H9 (cell line): ENCODE data around the gene PARD3. TPM values are rescaled to one million over a fixed set of nuclear protein-coding genes. Genes with fewer than 3 reads are reported as not detected.

Experiments used
- DNase-seq: peaks from one replicate; pipeline ENCODE4 v3.0.0-alpha.2; 2017
- H2AFZ ChIP-seq: one replicate; pipeline ENCODE4 v1.6.1; 2013; ENCODE audit warnings: mild to moderate bottlenecking, low read length, control low read depth, moderate library complexity
- H2AK5ac ChIP-seq: 2 replicates; pipeline ENCODE4 v1.6.1; 2013; ENCODE audit warnings: low read length, control low read depth, mixed read lengths; ENCODE audit not compliant: insufficient read length
- H2BK120ac ChIP-seq: one replicate; pipeline ENCODE4 v1.6.1; 2013; ENCODE audit warnings: low read depth, mild to moderate bottlenecking, low read length, control low read depth, inconsistent platforms; ENCODE audit not compliant: poor library complexity, severe bottlenecking
- H2BK12ac ChIP-seq: 2 replicates; pipeline ENCODE4 v1.6.1; 2013; ENCODE audit warnings: low read length, control low read depth, mixed read lengths, low read depth; ENCODE audit not compliant: insufficient read length
- H2BK15ac ChIP-seq: 2 replicates; pipeline ENCODE4 v1.6.1; 2013; ENCODE audit warnings: low read depth, low read length, control low read depth
- H2BK20ac ChIP-seq: one replicate; pipeline ENCODE4 v1.6.1; 2013; ENCODE audit warnings: low read depth, mild to moderate bottlenecking, low read length, control low read depth, inconsistent platforms; ENCODE audit not compliant: poor library complexity, severe bottlenecking
- H2BK5ac ChIP-seq: 2 replicates; pipeline ENCODE4 v1.6.1; 2013; ENCODE audit warnings: low read length, control low read depth, mixed read lengths; ENCODE audit not compliant: insufficient read length
- H3K14ac ChIP-seq: 2 replicates; pipeline ENCODE4 v1.6.1; 2013; ENCODE audit warnings: low read length, control low read depth; ENCODE audit not compliant: insufficient read depth
- H3K18ac ChIP-seq: 2 replicates; pipeline ENCODE4 v1.6.1; 2013; ENCODE audit warnings: low read depth, mild to moderate bottlenecking, mixed read lengths, low read length, control low read depth; ENCODE audit not compliant: insufficient read length
- H3K23ac ChIP-seq: 2 replicates; pipeline ENCODE4 v1.6.1; 2013; ENCODE audit warnings: low read length, control low read depth, mixed read lengths, low read depth; ENCODE audit not compliant: insufficient read length
- H3K23me2 ChIP-seq: 2 replicates; pipeline ENCODE4 v1.6.1; 2013; ENCODE audit warnings: low read depth, mild to moderate bottlenecking, mixed read lengths, low read length, control low read depth; ENCODE audit not compliant: insufficient read length, poor library complexity, severe bottlenecking
- H3K27ac ChIP-seq: 2 replicates; pipeline ENCODE4 v1.5.1; 2013; ENCODE audit warnings: low read length, control low read depth, mixed read lengths, low read depth; ENCODE audit not compliant: insufficient read length
- H3K27me3 ChIP-seq: 2 replicates; pipeline ENCODE4 v1.6.1; 2013; ENCODE audit warnings: low read length, control low read depth, inconsistent platforms; ENCODE audit not compliant: insufficient read depth
- H3K4ac ChIP-seq: 2 replicates; pipeline ENCODE4 v1.6.1; 2013; ENCODE audit warnings: low read depth, mild to moderate bottlenecking, control low read depth, inconsistent platforms, low read length, moderate library complexity
- H3K4me1 ChIP-seq: 2 replicates; pipeline ENCODE4 v1.6.1; 2013; ENCODE audit warnings: low read length, control low read depth, inconsistent platforms; ENCODE audit not compliant: insufficient read depth
- H3K4me2 ChIP-seq: 2 replicates; pipeline ENCODE4 v1.6.1; 2013; ENCODE audit warnings: low read length, control low read depth, mixed read lengths; ENCODE audit not compliant: insufficient read length, insufficient read depth
- H3K56ac ChIP-seq: 2 replicates; pipeline ENCODE4 v1.6.1; 2013; ENCODE audit warnings: low read depth, mild to moderate bottlenecking, mixed read lengths, low read length, control low read depth; ENCODE audit not compliant: insufficient read length
- H3K79me1 ChIP-seq: 2 replicates; pipeline ENCODE4 v1.6.1; 2013; ENCODE audit warnings: low read depth, mild to moderate bottlenecking, moderate library complexity, low read length, control low read depth, inconsistent platforms; ENCODE audit not compliant: insufficient read depth, poor library complexity, severe bottlenecking
- H3K79me2 ChIP-seq: 2 replicates; pipeline ENCODE4 v1.6.1; 2013; ENCODE audit warnings: low read length, control low read depth, inconsistent platforms; ENCODE audit not compliant: insufficient read depth
- H3K9ac ChIP-seq: 2 replicates; pipeline ENCODE4 v1.6.1; 2013; ENCODE audit warnings: low read length, control low read depth, mixed read lengths; ENCODE audit not compliant: insufficient read length; ENCODE audit errors: extremely low read depth
- H3K9me3 ChIP-seq: one replicate; pipeline ENCODE4 v1.6.1; 2013; ENCODE audit warnings: low read depth, low read length, inconsistent platforms; ENCODE audit not compliant: control insufficient read depth
- H3T11ph ChIP-seq: one replicate; pipeline ENCODE4 v1.6.1; 2013; ENCODE audit warnings: mild to moderate bottlenecking, low read length, control low read depth, inconsistent platforms
- H4K20me1 ChIP-seq: one replicate; pipeline ENCODE4 v1.6.1; 2013; ENCODE audit not compliant: control insufficient read depth, insufficient read length, insufficient read depth
- H4K5ac ChIP-seq: 2 replicates; pipeline ENCODE4 v1.6.1; 2013; ENCODE audit warnings: low read depth, mild to moderate bottlenecking, mixed read lengths, low read length, control low read depth; ENCODE audit not compliant: insufficient read length
- H4K8ac ChIP-seq: replicated peaks from 2 replicates; pipeline ENCODE4 v1.6.1; 2013; ENCODE audit warnings: low read length, control low read depth, mixed read lengths, low read depth; ENCODE audit not compliant: insufficient read length
- H4K91ac ChIP-seq: 2 replicates; pipeline ENCODE4 v1.6.1; 2013; ENCODE audit warnings: low read depth, mild to moderate bottlenecking, moderate library complexity, mixed read lengths, low read length, control low read depth; ENCODE audit not compliant: insufficient read length
- H3K27ac Mint-ChIP-seq, 3 experiments: 2 replicates in 2 of 3; 3 replicates in 1 of 3; pipeline ENCODE4 v1.8.0; 2020 to 2021; ENCODE audit warnings: mixed read lengths in 3 of 3, mild to moderate bottlenecking in 1 of 3, moderate library complexity in 1 of 3
- H3K27me3 Mint-ChIP-seq: 2 replicates; pipeline ENCODE4 v1.8.0; 2021; ENCODE audit warnings: low read depth, mild to moderate bottlenecking, moderate library complexity, mixed read lengths
- H3K36me3 Mint-ChIP-seq, 3 experiments: 2 replicates in 2 of 3; 3 replicates in 1 of 3; pipeline ENCODE4 v1.8.0; 2020 to 2021; ENCODE audit warnings: low read depth in 3 of 3, mixed read lengths in 3 of 3; ENCODE audit not compliant: insufficient read depth in 1 of 3
- H3K4me1 Mint-ChIP-seq, 2 experiments: 2 replicates each; pipeline ENCODE4 v1.8.0; 2020; ENCODE audit warnings: mixed read lengths in 2 of 2
- H3K4me3 Mint-ChIP-seq, 2 experiments: 2 replicates in 1 of 2; 3 replicates in 1 of 2; pipeline ENCODE4 v1.8.0; 2020 to 2021; ENCODE audit warnings: mild to moderate bottlenecking in 2 of 2, mixed read lengths in 2 of 2, moderate library complexity in 1 of 2
- H3K9me3 Mint-ChIP-seq, 2 experiments: 2 replicates in 1 of 2; 3 replicates in 1 of 2; pipeline ENCODE4 v1.8.0; 2020; ENCODE audit warnings: mild to moderate bottlenecking in 2 of 2, mixed read lengths in 2 of 2, moderate library complexity in 1 of 2
- WGBS: extraction: QIAGEN DNeasy Blood & Tissue Kit; methylation state at CpG from one replicate; pipeline ENCODE4 v1.1.7; 2013; ENCODE audit warnings: missing lambda C conversion rate, low lambda C conversion rate, mixed read lengths; ENCODE audit not compliant: insufficient read length; ENCODE audit errors: extremely low coverage; 5-methylcytosine and 5-hydroxymethylcytosine counted together
- total RNA-seq: library from RNA; stranded (reverse); gene quantifications from 2 replicates; pipeline ENCODE4 v1.2.1, GENCODE V29; 2021
- TF ChIP-seq, protein P1 (sequence below): fragments of 200-600 bp; sonication (generic); conservative IDR thresholded peaks from 3 replicates; pipeline ENCODE4 v1.8.0; 2021; ENCODE audit warnings: antibody characterized with exemption, mild to moderate bottlenecking

The PARD3 gene
- total RNA-seq, 1 experiment from 2014 or later = 44.7 TPM

GRCh38 chr10:34454590-34455261, 360.4 kb downstream of the PARD3 start:
- no peak overlapping the region for H2AK5ac ChIP-seq
- TF ChIP-seq, protein P1, sequence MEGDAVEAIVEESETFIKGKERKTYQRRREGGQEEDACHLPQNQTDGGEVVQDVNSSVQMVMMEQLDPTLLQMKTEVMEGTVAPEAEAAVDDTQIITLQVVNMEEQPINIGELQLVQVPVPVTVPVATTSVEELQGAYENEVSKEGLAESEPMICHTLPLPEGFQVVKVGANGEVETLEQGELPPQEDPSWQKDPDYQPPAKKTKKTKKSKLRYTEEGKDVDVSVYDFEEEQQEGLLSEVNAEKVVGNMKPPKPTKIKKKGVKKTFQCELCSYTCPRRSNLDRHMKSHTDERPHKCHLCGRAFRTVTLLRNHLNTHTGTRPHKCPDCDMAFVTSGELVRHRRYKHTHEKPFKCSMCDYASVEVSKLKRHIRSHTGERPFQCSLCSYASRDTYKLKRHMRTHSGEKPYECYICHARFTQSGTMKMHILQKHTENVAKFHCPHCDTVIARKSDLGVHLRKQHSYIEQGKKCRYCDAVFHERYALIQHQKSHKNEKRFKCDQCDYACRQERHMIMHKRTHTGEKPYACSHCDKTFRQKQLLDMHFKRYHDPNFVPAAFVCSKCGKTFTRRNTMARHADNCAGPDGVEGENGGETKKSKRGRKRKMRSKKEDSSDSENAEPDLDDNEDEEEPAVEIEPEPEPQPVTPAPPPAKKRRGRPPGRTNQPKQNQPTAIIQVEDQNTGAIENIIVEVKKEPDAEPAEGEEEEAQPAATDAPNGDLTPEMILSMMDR = no peak
- no peak overlapping the region for H2BK12ac ChIP-seq
- H3K9me3 ChIP-seq = no peaks in the 10 kb centered on the region
- no peaks in the 10 kb centered on the region for H3K79me2 ChIP-seq
- H4K5ac ChIP-seq = no peak overlapping the region
- H2BK15ac ChIP-seq = no peak overlapping the region
- H3K36me3 Mint-ChIP-seq = peaks cover 0 to 1% (median 0%) of the 10 kb centered on the region in 3 experiments; a peak in 1 of 7 replicates
- H4K8ac ChIP-seq = no peak overlapping the region
- no peaks in the 10 kb centered on the region for H3K27me3 Mint-ChIP-seq
- no peaks in the 10 kb centered on the region for H3K79me1 ChIP-seq
- H3K4me2 ChIP-seq = no peak overlapping the region
- H2BK5ac ChIP-seq = no peak overlapping the region
- no peak for DNase-seq
- WGBS = no CpG with 5 or more reads among the region's 6 CpGs
- H3T11ph ChIP-seq = no peak overlapping the region
- no peaks in the 10 kb centered on the region for H3K9me3 Mint-ChIP-seq
- no peak overlapping the region for H3K4ac ChIP-seq
- no peak overlapping the region for H3K18ac ChIP-seq
- peaks cover 3 to 5% of the 10 kb centered on the region in 2 experiments; a peak in 3 of 4 replicates for H3K4me1 Mint-ChIP-seq
- H4K91ac ChIP-seq = no peak overlapping the region
- no peaks in the 10 kb centered on the region for H3K23me2 ChIP-seq
- H3K14ac ChIP-seq = no peak overlapping the region
- H3K9ac ChIP-seq = no peak overlapping the region
- H3K27ac Mint-ChIP-seq = no peak overlapping the region; a peak in 1 of 7 replicates
- H3K27ac ChIP-seq = no peak overlapping the region
- H2BK120ac ChIP-seq = no peak overlapping the region
- H3K4me3 Mint-ChIP-seq = no peak overlapping the region
- no peaks in the 10 kb centered on the region for H4K20me1 ChIP-seq
- no peak overlapping the region for H2AFZ ChIP-seq
- H2BK20ac ChIP-seq = no peak overlapping the region
- no peaks in the 10 kb centered on the region for H3K27me3 ChIP-seq
- H3K23ac ChIP-seq = no peak overlapping the region
- no peak overlapping the region for H3K56ac ChIP-seq
- H3K4me1 ChIP-seq = no peaks in the 10 kb centered on the region
